DMS79 (cell line): ENCODE measurements around the gene COL4A2.
A peak's percentile ranks its signal among the peaks of the same experiment; 100 is the strongest.

ENCODE experiments used
- DNase-seq: peaks from one replicate; lab custom pipeline; 2025; lab: John Stamatoyannopoulos, UW

The COL4A2 gene

DNA sequence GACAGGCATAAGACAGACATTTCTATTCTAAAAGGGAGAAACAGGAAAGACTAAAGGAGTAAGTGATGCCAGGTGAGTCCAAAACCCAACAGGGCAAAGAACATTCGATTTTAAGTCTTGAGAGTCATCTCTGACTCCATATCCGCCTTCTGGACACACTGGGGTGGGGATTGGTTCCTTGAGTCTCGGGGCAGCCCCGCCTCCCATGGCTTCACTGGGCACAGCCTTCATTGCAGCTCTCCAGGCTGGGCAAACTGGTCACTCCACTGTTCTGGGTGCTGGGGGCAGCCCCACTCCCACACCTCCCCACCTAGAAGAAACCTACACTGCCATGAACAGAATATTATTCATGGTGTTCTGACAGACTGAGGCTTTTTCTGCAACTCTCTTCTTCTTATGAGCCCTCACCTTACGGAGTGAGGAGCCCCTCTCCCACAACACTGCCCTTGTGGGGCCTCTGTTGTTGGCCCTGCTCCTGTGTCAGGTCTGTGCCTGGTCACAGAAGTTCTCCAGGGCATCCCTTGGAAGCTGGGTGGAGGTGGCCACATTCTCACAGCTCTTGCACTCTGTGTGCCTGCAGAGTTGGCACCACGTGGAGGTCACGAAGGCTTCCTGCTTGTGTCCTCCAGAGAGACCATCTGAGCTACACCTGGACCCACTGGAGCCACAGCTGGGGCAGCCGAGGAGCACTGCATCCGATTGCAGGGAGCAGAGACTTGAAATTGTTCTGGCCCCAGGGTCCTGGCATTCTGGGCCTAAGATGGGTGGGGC lies 95.4 kb downstream of the COL4A2 start:
- DNase-seq: no peak

DNA sequence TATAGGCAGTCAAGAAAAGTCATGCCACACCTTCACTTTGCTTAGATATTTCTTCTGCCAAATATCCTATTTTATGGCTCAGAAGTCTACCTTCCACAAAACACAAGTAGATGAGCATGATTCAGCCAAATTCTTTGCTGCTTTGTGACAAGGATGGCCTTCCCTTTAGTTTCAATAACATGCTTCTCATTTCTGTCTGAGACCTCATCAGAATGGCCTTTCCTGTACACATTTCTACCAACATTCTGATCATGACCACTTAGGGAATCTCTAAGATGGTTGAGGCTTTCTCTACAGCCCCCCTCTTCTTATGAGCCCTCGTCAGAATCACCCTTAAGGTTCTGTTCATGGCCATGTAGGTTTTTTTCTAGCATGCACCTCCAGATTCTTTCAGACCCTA lies 96.2 kb downstream of the COL4A2 start:
- DNase-seq: no peak

DNA sequence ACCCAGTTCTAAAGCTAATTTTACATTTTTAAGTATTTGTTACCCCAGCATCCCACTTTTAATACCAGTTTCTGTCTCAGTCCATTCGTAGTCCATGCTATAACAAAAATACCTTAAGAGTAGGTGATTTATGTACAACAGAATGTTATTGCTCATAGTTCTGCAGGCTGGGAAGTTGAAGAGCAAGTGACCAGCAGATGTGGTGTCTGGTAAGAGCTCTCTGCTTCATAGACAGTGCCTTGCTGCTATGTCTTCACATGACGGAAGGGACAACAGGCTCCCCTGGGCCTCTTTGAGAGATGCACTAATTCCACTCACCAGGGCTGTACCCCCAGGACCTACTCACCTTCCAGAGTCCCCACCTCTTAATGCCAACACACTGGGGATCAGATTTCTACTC lies 96.6 kb downstream of the COL4A2 start:
- no peak for DNase-seq

DNA sequence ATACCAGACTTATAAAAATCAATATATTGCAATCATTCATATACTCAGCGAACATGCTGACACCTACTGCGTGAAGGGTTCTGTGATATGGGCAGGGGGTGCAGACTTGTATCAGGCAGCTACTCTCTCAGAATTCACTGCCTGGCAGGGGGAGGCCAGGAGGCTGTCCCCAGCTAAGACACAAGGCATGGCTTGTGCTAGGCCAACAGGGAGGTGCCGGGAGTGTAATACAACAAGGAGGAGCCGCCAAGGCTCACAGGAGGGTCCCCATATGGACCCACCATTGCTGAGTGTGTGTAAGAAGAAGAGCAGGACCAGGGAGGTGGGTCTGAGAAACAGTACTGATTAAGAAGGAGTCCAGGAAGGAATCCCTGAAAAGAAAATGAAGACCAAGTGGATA lies 97.2 kb downstream of the COL4A2 start:
- DNase-seq: no peak

DNA sequence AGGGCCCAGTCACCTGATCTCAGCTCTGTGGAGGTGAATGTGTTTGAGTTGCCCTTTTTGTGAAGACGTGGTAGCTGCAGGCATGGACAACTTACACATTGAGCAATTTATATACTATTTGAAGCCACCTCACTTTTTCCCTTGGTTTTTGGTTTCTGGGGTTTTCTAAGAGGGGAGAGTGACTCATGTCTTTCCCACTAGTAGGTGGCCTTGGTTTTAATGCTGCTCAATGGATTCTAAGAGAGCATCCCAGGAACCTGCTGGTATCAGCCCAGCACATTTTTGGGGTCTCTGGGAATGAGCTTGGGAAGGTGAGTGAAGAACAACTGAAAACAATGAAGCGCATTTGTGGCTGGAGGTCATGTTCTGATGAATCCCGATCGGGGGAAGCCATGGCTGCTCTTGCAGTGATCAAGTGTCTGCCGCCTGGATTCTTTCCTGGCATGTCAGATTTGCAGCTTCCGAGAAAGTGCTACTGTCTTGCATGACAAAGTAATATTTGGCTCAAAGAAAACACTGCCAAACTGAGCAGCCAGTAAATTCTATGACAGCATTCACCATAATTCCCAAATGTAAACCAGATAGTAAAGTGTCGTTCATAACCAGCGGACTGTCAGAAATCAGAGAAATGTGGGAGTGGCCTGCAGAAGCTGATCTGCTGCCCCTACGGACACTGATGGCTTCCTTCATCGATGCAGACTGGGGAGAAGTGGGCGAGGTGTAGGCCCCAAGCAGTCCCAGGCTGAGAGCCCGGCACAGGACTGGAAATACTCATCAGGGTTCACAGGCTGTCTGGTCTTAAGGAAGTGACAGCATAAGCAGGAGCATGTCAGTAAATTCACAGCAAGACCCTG lies 98.7 kb downstream of the COL4A2 start:
- no peak for DNase-seq

DNA sequence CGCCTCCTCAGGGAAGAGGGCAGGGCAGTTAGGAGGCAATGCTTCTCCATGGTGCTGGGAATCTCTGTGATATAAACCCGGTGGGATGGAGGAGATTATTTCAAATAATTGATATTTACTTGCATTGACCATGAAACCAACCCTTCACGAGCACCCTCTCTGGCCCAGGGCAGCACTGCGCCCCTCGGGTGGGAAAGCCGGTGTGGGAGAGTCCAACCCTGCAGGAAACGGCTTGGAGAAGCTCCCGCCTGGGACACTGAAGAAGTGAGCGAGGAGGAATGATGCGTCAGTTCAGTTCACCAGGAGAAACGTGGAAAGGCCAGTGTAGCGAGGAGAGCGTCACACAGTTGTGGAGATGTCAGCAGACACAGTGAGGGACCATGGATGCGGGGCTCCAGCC lies 99.9 kb downstream of the COL4A2 start:
- DNase-seq: no peak

DNA sequence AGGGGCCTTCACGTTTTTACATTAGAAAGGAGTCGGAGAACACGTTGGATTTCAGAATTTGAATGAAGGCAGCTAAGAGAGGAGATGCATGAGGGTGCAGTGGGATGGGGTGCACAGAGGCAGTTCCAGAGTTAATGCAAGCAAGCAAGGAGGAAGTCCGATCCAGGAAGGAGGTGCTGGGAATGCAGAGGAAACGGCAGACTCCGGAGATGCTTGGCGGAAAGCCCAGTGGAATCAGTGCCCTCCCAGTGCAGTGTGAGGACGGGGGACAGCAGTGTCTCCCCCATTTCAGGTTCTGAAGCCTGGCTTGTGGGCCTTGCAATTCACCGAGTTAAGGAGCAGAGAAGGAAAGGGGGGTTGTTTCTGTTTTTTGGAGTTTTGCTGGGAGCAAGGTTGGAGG lies 100.4 kb downstream of the COL4A2 start:
- no peak for DNase-seq

DNA sequence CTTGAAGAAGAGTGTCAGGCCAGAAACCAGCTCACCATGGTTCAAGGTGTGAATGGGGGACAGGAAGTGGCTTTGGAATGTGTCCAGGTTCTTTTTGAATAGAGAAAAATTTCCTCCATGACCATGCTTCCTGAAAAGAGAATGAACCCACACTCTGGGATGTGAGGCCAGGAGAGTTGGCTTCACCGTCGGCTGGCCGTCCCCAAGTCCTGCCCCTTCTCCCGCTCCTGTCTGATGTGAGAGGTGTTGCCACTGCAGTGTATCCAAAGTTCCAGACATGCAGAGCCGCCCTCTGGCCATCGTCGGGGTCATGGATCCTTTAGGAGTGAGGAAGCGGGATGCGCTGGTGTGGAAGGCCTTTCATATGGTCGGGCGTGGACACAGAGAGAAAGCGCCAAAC lies 101.2 kb downstream of the COL4A2 start:
- DNase-seq: no peak

DNA sequence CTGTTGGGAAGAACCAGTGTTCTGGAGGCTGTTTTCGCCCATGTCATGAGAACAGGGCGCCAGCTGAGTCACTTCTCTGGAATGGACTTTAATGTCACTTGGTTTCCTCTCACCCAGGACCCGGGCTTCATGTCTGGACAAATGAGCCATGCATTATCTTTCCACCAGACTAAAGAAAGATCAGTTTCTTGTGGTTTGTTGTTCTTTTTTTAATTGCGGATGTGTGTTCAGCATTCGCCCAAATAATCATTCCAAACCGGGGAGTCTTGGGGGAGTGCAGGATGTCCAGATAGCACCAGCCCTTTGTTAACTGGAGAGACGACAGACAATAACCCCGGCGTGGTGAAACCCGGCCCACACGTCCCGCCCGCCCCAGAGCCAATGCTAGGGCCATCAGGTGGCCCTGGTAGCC lies 102.5 kb downstream of the COL4A2 start:
- DNase-seq: no peak

DNA sequence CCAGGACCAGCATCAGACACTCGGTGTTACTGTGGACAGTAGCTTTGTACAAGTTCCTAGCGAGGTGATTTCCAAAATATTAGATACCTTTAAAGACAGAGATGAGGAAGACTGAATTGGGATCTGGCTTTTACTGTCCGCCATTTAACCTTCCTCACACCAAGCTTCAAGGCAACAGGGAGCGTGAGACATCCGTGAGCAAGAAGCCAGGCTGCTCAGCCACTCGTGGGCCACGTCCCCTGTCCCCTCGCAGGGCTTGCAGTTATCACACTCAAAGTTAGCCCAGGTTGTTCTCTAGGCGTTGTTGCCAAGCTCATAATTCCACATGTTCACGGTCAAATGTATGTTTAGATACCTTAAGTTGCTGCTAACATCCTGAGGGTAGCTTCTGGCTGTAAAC lies 102.9 kb downstream of the COL4A2 start:
- DNase-seq: no peak

DNA sequence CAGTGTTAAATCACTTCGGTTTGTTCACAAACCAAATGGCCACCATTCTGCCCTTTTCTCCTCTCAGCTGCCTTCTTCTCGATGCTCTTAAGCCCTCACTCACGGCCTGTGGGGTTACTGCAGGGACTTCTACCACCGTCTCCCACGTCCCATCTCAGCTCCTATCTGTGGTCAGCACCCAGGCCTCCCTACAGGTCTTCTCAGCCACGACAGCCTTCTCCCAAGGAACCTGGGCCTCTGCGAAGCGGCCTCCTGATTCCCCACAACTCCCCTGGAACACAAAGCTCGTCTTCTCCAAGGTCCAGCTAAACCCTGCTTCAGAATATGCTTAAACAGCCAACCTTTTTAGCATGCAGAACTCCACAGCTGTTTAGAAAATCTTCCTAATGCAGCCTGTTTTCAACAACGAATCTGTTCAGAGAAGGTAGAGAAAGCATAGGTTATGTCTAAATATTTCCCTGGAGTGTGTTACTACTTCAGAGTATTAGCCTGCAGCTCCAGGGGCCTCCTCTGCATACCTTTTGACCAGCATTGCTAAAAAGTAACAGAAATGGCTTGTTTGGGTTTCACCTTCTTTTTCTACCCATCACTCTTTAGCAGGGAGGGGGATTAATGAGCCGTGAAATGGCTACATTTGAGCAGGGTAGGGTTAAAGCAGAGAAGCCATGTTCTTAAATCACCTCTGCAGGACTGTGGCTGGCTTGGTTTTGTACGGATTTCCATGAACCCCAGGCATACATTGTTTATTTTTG lies 104.0 kb downstream of the COL4A2 start:
- DNase-seq: no peak

DNA sequence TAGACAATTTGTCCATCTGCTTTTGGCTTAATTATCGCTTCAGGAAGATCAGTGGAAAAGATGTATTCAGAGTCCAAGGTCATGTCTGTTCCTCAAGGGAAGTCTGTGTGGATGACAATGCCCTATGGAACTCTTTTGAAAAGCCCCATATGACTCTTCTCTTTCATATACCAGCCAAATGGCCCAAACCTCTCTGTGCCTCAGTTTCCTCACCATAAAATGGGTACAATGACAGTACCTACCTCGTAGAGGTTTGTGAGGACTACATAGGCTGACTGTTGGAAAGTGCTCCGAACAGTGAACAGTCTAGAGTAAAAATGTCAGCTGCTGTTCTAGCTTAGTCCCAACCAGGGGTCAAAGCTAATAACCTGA lies 104.6 kb downstream of the COL4A2 start:
- DNase-seq: no peak

DNA sequence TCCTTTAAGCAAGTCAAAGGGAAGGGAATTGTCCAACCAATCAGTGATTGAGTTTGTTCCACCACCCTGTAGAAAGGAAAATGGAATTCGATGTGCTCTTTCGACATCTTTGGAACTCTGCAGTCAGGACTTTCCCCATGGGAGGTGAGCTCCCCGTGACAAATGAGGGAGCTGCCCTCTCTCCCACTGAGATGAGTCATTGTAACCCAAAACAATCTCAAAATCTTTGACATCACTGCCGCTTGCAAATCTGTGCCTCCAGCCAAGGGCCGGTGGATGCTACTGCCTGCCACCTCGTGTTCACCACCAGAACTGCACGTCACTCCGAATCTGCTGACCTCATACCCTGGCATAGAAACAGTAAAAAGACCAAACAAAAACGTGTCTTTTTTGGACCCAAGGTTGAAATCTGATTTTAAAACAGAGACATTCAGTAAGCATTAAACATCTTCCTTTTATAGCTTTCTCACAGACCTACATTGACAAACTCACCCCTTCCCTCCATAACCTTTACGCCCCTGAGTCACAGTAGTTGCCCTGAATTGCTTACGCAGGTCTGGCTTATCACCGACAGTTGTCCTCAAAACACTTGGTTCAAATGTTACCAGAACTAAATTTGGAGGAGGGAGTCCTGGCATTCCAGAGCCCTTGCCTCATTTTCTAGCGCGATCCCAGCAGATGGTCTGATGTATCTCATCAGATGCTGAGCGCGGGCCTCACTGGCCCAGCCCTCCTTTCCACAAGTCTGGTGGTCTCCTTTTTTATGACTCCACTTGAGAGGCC lies 105.2 kb downstream of the COL4A2 start:
- DNase-seq: peak; percentile 17

DNA sequence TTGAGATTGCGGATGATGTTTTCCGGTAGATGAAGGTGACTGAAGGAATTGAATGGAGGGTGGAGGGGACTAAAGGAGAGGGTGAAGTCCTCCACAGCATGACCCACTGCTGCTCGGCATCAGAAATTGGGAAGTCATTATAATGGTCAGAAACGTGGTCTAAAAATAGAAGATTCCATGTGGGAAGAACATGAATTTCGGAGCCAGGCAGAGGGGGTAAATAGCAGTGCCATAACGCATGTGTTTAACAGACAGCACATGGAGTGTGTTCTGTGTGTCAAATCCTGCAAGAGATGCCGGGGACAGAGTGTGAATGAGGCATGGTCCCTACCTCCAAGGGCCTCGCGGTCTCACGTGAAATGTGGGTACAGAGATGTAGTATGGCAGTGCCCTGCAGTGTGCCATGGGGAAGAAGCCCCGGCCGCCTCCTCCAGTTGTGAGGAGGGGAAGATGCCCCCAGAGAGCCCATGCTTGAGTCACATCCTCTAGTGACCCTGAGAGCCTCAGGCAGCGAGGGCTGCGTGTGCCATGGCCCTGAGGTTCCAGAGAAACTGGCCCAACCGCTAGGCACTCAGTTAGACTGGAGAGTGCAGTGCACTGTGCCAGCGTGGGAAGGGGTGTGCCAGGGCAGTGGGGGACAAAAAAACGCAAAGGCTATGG lies 106.1 kb downstream of the COL4A2 start:
- no peak for DNase-seq

DNA sequence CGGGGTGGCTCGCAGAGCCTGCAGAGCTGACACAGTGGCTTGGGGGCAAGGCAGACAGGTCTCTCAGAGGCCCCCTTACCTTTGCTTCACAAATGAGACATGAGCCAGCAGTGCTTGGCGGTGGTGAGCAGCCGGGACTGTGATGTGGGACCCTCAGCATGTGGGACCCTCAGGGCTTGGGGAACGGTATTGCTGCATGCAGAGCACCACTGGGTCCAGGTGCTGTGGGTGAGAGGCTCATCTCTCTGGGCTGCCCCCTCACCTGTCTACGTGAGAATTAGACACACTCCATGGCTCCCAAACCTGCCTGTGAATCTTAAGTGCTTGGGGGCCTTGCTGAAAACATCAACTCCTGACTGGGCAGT lies 106.6 kb downstream of the COL4A2 start:
- no peak for DNase-seq

DNA sequence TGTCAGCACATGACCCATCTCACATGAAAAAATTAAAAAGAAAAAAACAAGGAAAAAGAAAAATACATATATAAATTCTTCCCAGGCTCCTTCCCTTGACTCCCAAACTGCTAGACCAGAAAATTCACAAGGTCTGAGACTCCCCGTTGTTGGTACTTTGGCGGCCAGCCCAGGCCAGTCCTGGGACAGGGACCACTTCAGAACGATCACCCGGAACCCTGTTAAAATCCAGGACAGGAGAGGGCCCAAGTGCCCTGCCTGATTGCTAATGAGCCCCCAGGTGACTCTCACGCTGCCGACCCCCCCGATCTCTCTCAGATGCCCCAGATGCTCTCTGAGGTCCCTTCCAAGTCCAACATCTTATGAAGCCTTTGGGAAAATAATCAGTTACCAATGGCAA lies 107.2 kb downstream of the COL4A2 start:
- peak; percentile 29 for DNase-seq

DNA sequence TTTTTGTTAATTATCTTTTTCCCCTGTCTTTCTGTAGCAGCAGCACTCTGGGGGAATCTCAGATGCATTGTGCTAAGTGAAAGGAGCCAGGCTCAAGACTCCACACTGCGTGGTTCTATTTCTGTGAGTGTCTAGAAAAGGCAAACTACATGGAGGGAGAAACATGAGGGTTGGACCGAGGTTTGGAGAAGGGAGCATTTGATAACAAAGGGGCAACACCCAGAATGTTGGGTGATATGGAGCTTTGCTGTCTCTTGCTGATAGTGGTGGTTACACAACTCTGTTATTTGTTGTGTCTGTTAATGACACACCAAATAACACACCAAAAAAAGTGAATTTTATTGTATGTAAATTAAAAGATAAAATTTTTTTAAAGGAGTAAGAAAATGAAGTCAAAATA lies 107.8 kb downstream of the COL4A2 start:
- DNase-seq: no peak

DNA sequence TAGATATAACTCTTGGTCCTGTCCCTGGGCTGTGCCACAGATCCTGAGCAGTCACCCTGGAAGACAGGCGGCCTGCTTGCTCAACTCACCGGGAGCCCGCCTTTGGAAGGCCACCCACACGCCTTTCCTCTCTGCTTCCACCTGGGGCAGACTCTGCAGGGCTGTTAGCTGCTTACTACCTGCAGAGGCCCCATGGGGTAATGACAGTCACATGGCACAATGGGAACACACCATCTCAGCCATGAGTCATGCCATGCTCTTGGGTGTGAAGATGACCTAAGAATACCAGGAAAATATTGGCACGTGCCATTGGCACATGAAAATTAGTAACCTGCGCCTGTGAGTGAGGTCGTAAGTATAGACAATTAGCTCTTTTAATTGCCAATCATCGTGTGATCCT lies 108.6 kb downstream of the COL4A2 start:
- no peak for DNase-seq

DNA sequence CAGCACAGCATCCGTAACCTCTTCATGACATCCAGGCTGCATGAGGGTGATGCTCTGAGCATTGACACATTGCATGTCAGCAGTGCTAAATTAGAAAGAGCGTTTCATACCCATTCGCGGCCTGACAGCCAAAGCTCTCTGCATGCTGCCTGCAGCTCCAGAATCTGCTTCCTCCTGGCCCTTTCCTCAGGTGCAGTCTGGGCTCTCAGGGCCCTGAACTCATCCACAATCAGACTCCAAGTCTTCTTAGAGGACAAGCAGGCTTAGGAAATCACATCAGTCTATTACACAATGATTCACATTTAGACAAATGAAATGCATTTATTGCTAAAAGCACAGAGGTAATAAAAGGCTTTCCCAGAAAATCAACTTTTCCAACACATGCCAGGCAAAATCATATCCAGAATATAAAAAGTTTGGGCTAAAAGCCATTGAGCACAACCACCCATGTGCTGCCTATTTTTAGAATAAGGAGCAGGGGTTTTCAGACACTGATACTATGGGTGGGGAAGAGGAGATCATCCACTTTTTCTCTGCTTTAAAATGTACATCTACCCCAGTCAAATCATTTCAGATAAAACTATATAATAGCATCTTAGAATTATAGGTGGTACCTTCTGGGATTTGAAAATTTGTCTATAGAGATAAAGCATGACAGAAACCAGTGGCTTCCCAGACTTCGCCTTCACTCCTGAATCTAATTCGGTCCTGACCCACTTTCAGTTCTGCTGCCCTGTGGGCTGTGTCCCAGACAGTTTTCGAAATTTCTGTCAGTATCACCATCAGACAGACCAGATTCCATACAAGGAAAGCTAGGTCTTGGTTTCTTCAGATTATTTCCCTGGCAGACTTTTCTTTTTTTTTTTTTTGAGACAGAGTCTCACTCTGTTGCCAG lies 109.3 kb downstream of the COL4A2 start:
- DNase-seq: no peak

DNA sequence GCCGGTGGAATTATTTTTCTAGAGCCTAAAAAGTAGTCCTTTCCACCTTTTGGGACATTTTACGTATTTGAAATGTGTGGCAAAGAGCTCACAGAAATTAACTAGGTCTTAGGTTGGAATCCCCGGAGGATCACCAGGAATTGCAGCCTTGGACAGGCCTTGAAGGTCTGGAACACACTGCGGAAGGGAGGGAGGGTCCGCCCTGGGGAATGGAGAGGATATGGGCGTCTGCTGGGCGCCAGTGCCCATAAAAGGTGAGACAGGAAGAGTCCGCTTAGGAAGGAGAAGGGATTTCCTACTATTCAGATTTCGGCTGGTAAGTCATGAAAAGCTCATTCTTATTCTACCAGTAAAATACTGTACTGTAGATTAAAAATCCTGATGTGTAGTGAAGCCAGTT lies 111.9 kb downstream of the COL4A2 start:
- no peak for DNase-seq

DNA sequence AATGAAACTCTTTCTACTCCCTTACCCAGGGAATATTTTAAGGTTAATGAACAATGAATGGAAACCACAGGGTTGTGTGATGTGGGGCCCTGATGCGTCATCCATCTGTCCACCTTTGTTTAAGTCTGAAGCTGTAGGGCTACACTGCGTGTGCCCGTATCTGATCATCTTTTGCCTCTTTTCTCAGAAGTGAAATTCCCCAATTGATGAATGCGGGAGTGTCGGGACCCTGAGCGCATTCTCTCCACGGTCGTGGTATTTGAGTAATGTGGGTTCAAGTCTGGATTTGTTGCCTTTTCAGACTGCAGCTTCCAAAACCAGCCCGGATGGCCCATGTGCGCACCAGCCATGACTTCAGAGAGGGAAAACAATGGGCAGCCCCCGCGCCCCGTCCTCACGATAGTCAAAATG lies 112.3 kb downstream of the COL4A2 start:
- no peak for DNase-seq
